Liver (tissue), 3 donors: ENCODE measurements around the gene CD200R1L.

Experiments
- EGR1 ChIP-seq, 2 donors: IDR thresholded peaks; 2 replicates each; pipeline ENCODE4 v1.6.1; 2016 to 2018; ENCODE audit warnings: antibody characterized with exemption in 2 of 2, low read depth in 2 of 2
- HNF4G ChIP-seq: IDR thresholded peaks from 2 replicates; pipeline ENCODE4 v1.6.1; 2016; ENCODE audit warnings: antibody characterized with exemption
- RAD21 ChIP-seq, 2 donors: IDR thresholded peaks; 2 replicates each; pipeline ENCODE4 v1.6.1; 2016; ENCODE audit warnings: antibody characterized with exemption in 2 of 2, mild to moderate bottlenecking in 2 of 2
- SP1 ChIP-seq: IDR thresholded peaks from 2 replicates; pipeline ENCODE4 v1.6.1; 2018; ENCODE audit warnings: antibody characterized with exemption, mild to moderate bottlenecking
- TAF1 ChIP-seq: conservative IDR thresholded peaks from 2 replicates; pipeline ENCODE4 v1.6.1; 2016; ENCODE audit warnings: antibody characterized with exemption, mild to moderate bottlenecking
- YY1 ChIP-seq: IDR thresholded peaks from 2 replicates; pipeline ENCODE4 v1.6.1; 2016; ENCODE audit warnings: antibody characterized with exemption, mild to moderate bottlenecking
- TF ChIP-seq, protein P1 (sequence below): fragments of 150-350 bp; IDR thresholded peaks from 2 replicates; pipeline ENCODE4 v1.5.1; 2017; ENCODE audit warnings: improper control_type of control experiment, low read depth, low read length; ENCODE audit not compliant: missing input control
- TF ChIP-seq, protein P2 (sequence below): IDR thresholded peaks from 2 replicates; pipeline ENCODE4 v1.6.1; 2016; ENCODE audit warnings: antibody characterized with exemption
- TF ChIP-seq, protein P3 (sequence below): IDR thresholded peaks from 2 replicates; pipeline ENCODE4 v1.6.1; 2016; ENCODE audit warnings: antibody characterized with exemption
- TF ChIP-seq, protein P4 (sequence below): IDR thresholded peaks from 2 replicates; pipeline ENCODE4 v1.6.1; 2016; ENCODE audit warnings: antibody characterized with exemption, mild to moderate bottlenecking
- donor health status: healthy.
- donor health status: healthy.

DNA sequence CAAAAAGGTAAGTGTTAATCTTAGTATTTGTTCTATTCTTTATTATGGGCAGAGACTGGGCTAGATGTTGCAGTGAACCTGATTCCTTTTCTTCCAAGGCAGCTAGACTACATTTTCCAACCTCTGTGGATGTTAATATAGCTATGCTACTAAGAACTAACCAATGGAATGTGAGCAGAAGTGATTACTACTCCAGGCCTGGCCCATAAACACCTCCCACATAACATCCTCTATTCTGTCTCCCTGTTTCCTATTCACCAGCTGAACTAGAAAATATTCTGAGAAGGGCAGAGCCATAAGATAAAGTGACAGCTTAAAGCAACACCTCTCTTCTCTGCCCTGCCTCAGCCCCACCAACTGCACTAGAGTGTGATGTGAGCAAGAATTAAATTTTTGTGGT is 29.4 kb downstream of the CD200R1L start:
- TF ChIP-seq, protein P1, sequence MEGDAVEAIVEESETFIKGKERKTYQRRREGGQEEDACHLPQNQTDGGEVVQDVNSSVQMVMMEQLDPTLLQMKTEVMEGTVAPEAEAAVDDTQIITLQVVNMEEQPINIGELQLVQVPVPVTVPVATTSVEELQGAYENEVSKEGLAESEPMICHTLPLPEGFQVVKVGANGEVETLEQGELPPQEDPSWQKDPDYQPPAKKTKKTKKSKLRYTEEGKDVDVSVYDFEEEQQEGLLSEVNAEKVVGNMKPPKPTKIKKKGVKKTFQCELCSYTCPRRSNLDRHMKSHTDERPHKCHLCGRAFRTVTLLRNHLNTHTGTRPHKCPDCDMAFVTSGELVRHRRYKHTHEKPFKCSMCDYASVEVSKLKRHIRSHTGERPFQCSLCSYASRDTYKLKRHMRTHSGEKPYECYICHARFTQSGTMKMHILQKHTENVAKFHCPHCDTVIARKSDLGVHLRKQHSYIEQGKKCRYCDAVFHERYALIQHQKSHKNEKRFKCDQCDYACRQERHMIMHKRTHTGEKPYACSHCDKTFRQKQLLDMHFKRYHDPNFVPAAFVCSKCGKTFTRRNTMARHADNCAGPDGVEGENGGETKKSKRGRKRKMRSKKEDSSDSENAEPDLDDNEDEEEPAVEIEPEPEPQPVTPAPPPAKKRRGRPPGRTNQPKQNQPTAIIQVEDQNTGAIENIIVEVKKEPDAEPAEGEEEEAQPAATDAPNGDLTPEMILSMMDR, result no peak
- TF ChIP-seq HNF4G (no peak), RAD21 (IDR thresholded peaks at IDR 0.05) (no peak), SP1 (no peak), EGR1 (IDR thresholded peaks at IDR 0.05; ENCODE audit: low read depth in 2 of 2) (no peak), TAF1 (no peak), YY1 (no peak)
- TF ChIP-seq, protein P2, sequence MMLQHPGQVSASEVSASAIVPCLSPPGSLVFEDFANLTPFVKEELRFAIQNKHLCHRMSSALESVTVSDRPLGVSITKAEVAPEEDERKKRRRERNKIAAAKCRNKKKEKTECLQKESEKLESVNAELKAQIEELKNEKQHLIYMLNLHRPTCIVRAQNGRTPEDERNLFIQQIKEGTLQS, result no peak
- TF ChIP-seq, protein P3, sequence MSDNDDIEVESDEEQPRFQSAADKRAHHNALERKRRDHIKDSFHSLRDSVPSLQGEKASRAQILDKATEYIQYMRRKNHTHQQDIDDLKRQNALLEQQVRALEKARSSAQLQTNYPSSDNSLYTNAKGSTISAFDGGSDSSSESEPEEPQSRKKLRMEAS, result no peak
- TF ChIP-seq, protein P4, sequence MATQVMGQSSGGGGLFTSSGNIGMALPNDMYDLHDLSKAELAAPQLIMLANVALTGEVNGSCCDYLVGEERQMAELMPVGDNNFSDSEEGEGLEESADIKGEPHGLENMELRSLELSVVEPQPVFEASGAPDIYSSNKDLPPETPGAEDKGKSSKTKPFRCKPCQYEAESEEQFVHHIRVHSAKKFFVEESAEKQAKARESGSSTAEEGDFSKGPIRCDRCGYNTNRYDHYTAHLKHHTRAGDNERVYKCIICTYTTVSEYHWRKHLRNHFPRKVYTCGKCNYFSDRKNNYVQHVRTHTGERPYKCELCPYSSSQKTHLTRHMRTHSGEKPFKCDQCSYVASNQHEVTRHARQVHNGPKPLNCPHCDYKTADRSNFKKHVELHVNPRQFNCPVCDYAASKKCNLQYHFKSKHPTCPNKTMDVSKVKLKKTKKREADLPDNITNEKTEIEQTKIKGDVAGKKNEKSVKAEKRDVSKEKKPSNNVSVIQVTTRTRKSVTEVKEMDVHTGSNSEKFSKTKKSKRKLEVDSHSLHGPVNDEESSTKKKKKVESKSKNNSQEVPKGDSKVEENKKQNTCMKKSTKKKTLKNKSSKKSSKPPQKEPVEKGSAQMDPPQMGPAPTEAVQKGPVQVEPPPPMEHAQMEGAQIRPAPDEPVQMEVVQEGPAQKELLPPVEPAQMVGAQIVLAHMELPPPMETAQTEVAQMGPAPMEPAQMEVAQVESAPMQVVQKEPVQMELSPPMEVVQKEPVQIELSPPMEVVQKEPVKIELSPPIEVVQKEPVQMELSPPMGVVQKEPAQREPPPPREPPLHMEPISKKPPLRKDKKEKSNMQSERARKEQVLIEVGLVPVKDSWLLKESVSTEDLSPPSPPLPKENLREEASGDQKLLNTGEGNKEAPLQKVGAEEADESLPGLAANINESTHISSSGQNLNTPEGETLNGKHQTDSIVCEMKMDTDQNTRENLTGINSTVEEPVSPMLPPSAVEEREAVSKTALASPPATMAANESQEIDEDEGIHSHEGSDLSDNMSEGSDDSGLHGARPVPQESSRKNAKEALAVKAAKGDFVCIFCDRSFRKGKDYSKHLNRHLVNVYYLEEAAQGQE, result no peak
